OCI-LY7 (cell line): ENCODE measurements around the gene ZFX. TPM values are rescaled to one million over a fixed set of nuclear protein-coding genes. Genes with fewer than 3 reads are reported as not detected.

Experiments
- BruUV-seq: library from RNA; stranded (reverse); fragments of 400-500 nt; replicated peaks from 2 replicates; lab custom pipeline; 2021; lab: Mats Ljungman, UMichigan
- CTCF ChIA-PET: fragments of 300-600 bp; sonication (Branson Sonifier 250); formaldehyde crosslinking; loops from one replicate; lab custom pipeline; 2022; ENCODE audit warnings: antibody characterized with exemption; ENCODE audit not compliant: unreplicated experiment; lab: Charles Lee
- POLR2A ChIA-PET: fragments of 300-600 bp; sonication (Branson Sonifier 250); formaldehyde crosslinking; loops from one replicate; lab custom pipeline; 2022; ENCODE audit warnings: antibody characterized with exemption; lab: Charles Lee
- DNase-seq: peaks from one replicate; pipeline ENCODE4 v3.0.0-alpha.2; 2015; ENCODE audit warnings: low spot score
- H2AFZ ChIP-seq: fragments of 200-600 bp; sonication (generic), shearing (Covaris generic); 2 replicates; pipeline ENCODE4 v1.6.1; 2014; ENCODE audit warnings: mild to moderate bottlenecking, antibody characterized with exemption, low read length, moderate library complexity
- H3K27ac ChIP-seq: fragments of 200-600 bp; sonication (generic); 2 replicates; pipeline ENCODE4 v1.5.1; 2014; ENCODE audit warnings: mixed run types, low read depth, mild to moderate bottlenecking, moderate library complexity, low read length, inconsistent platforms; ENCODE audit not compliant: poor library complexity, severe bottlenecking
- H3K36me3 ChIP-seq: fragments of 200-600 bp; sonication (generic); 2 replicates; pipeline ENCODE4 v1.6.1; 2014; ENCODE audit warnings: mild to moderate bottlenecking, antibody characterized with exemption, low read length, moderate library complexity, mixed read lengths; ENCODE audit not compliant: insufficient read depth
- H3K4me1 ChIP-seq: fragments of 200-600 bp; sonication (generic); 2 replicates; pipeline ENCODE4 v1.5.1; 2014; ENCODE audit warnings: mild to moderate bottlenecking, low read length; ENCODE audit not compliant: insufficient read depth, poor library complexity, severe bottlenecking
- H3K4me2 ChIP-seq: fragments of 200-600 bp; sonication (generic); 2 replicates; pipeline ENCODE4 v1.6.1; 2014; ENCODE audit warnings: mild to moderate bottlenecking, low read length
- H3K4me3 ChIP-seq: fragments of 200-600 bp; sonication (generic); 2 replicates; pipeline ENCODE4 v1.5.1; 2014; ENCODE audit warnings: mild to moderate bottlenecking, low read depth, low read length; ENCODE audit not compliant: poor library complexity, severe bottlenecking
- H3K79me2 ChIP-seq: fragments of 200-600 bp; sonication (generic); 2 replicates; pipeline ENCODE4 v1.6.1; 2016; ENCODE audit warnings: low read depth, mild to moderate bottlenecking, low read length, moderate library complexity, mixed read lengths; ENCODE audit not compliant: insufficient read depth
- H3K9me2 ChIP-seq: fragments of 200-600 bp; sonication (generic); 2 replicates; pipeline ENCODE4 v1.6.1; 2016; ENCODE audit warnings: mild to moderate bottlenecking, low read length, mixed read lengths; ENCODE audit not compliant: insufficient read depth
- H3K9me3 ChIP-seq: fragments of 200-600 bp; sonication (generic); 2 replicates; pipeline ENCODE4 v1.6.1; 2014; ENCODE audit warnings: mild to moderate bottlenecking, mixed run types, low read length, mixed read lengths
- H4K20me1 ChIP-seq: fragments of 200-600 bp; sonication (generic); 2 replicates; pipeline ENCODE4 v1.6.1; 2014; ENCODE audit warnings: mild to moderate bottlenecking, antibody characterized with exemption, low read length, moderate library complexity, mixed read lengths; ENCODE audit not compliant: insufficient read depth
- CTCF ChIP-seq: fragments of 200-600 bp; sonication (generic); conservative IDR thresholded peaks from 2 replicates; pipeline ENCODE4 v1.5.1; 2014; ENCODE audit warnings: mild to moderate bottlenecking, antibody characterized with exemption, low read length, moderate library complexity, mixed read lengths
- EZH2phosphoT487 ChIP-seq: fragments of 200-600 bp; sonication (generic); IDR thresholded peaks from 2 replicates; pipeline ENCODE4 v1.6.1; 2018; ENCODE audit warnings: low read depth, borderline replicate concordance, mild to moderate bottlenecking, mixed run types, antibody characterized with exemption, low read length, moderate library complexity, mixed read lengths
- intact Hi-C: fragments of 100-400 bp; cut with micrococcal nuclease; formaldehyde crosslinking; loops from one replicate; pipeline ENCODE4 v1.10.0; 2022; ENCODE audit not compliant: unreplicated experiment
- small RNA-seq: library from RNA; depleted of rRNA; stranded (forward); fragments of <200 nt; gene quantifications from one replicate; pipeline ENCODE3, GENCODE V24; 2014
- total RNA-seq, 2 experiments: library from RNA; depleted of rRNA in 1 of 2; stranded (reverse); fragments of >200 nt in 1 of 2; shearing (Covaris generic) in 1 of 2; gene quantifications; 2 replicates each; pipeline ENCODE4 v1.2.3, GENCODE V29; 2014 to 2022

The ZFX gene
- total RNA-seq, 2 experiments from 2014 or later: 20.0 to 34.8 TPM

DNA sequence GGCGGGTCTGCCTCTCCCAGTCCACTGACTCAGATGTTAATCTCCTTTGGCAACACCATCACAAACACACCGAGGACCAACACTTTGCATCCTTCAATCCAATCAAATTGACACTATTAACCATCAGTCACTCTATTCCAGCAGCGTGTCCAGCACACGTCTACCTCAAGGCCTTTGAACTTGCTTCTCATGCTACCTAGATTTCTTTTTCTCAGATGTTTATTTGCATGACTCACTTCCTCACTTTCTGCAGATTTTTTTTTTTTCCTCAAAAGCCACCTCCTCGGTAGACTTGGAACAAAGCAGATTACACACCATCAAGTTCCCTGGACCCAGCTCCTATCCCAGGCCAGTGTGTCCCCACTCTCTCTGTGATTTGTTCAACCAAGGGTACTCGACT lies 114.9 kb downstream of the ZFX start:
- no peak overlapping the region for H2AFZ ChIP-seq
- no peak for TF ChIP-seq CTCF
- TF ChIP-seq EZH2phosphoT487: no peak
- no peak overlapping the region for H3K4me2 ChIP-seq
- no peak for DNase-seq
- H4K20me1 ChIP-seq: no peaks in the 10 kb centered on the region
- no peaks in the 10 kb centered on the region for H3K9me2 ChIP-seq
- no peaks in the 10 kb centered on the region for H3K79me2 ChIP-seq
- POLR2A ChIA-PET: no interaction called here
- no TSS peak for BruUV-seq
- H3K36me3 ChIP-seq: no peaks in the 10 kb centered on the region
- H3K4me3 ChIP-seq: no peak overlapping the region
- H3K9me3 ChIP-seq: no peaks in the 10 kb centered on the region
- H3K4me1 ChIP-seq: no peaks in the 10 kb centered on the region
- intact Hi-C loops: no loop called here
- no peak overlapping the region for H3K27ac ChIP-seq
- CTCF ChIA-PET: no interaction called here

Small RNA genes within 50 kb of the gene (small RNA-seq; reads per million reads assigned to genes)
- not detected for gene RF00263

Other genes with a start within 250 kb of the ZFX start
- gene APOO, start 241.8 kb upstream of the ZFX start, total RNA-seq (2014; rRNA removed; shearing (Covaris generic)): 11.2 and 18.1 TPM in 2 replicates
- 17.5 and 25.7 TPM in 2 replicates for gene APOO, start 241.8 kb upstream of the ZFX start, total RNA-seq (2022)
- gene CXorf58, start 241.7 kb upstream of the ZFX start, total RNA-seq (2014; rRNA removed; shearing (Covaris generic)): not detected in 2 replicates
- gene CXorf58, start 241.7 kb upstream of the ZFX start, total RNA-seq (2022): 0.46 TPM in 1 of 2 replicates, not detected in the other
- 10.8 and 13.4 TPM in 2 replicates for gene KLHL15, start 122.5 kb upstream of the ZFX start, total RNA-seq (2014; rRNA removed; shearing (Covaris generic))
- gene KLHL15, start 122.5 kb upstream of the ZFX start, total RNA-seq (2022): 13.8 and 16.6 TPM in 2 replicates
- gene EIF2S3, start 94.8 kb upstream of the ZFX start, total RNA-seq (2014; rRNA removed; shearing (Covaris generic)): 231 and 243 TPM in 2 replicates
- gene EIF2S3, start 94.8 kb upstream of the ZFX start, total RNA-seq (2022): 405 and 440 TPM in 2 replicates
- not detected in 2 replicates for gene SUPT20HL2, start 164.3 kb downstream of the ZFX start, total RNA-seq (2014; rRNA removed; shearing (Covaris generic))
- gene SUPT20HL2, start 164.3 kb downstream of the ZFX start, total RNA-seq (2022): not detected in 2 replicates
- gene SUPT20HL1, start 210.9 kb downstream of the ZFX start, total RNA-seq (2014; rRNA removed; shearing (Covaris generic)): not detected in 2 replicates
- gene SUPT20HL1, start 210.9 kb downstream of the ZFX start, total RNA-seq (2022): not detected in 2 replicates